IPS DF 4.7 (cell line): ENCODE data around the gene CYB561D1.

Experiments used
- DNase-seq: peaks from one replicate; pipeline ENCODE4 v3.0.0-alpha.2; 2013; ENCODE audit warnings: low spot score; ENCODE audit errors: extremely low read depth

The CYB561D1 gene

GRCh38 chr1:109499661-109500536 lies 6.0 kb downstream of the CYB561D1 start:
- no peak for DNase-seq

DNA sequence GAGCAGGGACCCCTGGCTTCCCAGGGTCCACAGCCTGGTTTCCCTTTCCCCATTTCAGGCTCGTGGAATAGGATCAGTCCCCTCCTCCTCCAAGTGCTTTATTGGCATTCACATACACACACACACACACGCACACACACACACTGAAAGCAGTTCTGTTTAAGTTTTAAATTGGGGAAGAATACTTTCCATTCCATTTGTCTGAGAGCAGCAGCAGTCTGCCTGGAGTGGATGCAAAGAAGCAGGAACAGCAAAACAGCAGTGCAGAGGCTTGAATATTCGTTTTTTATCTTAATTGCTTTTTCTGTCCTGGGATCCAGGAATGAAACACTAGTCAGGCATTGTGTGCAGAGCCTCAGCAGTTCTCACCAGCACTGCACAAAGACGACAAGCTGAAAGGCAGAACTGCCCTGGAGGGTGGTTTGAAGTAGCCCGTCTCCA lies 7.1 kb downstream of the CYB561D1 start:
- no peak for DNase-seq

DNA sequence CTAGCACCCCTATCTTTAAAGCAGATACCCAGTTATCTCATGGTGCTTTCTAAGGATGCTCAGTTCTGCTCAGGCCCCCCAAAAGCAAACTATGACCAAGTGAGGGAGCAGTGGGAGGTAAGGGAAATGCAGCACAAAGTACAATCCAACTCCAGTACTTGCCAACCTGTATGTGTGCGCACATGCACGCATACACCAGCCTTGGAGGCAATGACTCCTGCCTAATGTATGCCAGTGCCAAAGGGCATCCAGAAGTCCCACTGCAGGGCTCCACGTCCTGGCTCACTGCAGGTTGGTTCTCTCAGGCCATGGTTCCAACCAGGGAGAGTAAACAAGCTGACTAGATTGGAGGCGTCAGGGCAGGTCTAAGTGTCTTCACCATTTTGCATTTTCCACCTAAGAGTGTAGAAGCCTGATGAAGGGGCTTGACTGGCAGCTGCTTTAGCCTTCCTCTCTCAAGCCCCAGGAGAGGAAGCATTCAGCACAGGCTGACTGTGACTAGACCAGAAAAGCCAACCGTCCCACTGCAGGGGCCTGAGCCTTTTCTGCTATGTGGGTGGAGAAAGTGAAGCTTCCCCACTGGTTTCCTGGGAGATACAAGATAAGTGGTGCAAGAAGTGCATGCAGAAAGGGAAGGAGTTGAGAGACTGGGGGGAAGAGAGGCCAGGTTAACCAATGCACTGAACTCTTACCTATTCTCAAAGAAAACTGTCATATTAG lies 7.9 kb downstream of the CYB561D1 start:
- no peak for DNase-seq

- DNase-seq: no peak
These were observed 8.5 kb downstream of the CYB561D1 start for GRCh38 chr1:109502364-109502851.

DNA sequence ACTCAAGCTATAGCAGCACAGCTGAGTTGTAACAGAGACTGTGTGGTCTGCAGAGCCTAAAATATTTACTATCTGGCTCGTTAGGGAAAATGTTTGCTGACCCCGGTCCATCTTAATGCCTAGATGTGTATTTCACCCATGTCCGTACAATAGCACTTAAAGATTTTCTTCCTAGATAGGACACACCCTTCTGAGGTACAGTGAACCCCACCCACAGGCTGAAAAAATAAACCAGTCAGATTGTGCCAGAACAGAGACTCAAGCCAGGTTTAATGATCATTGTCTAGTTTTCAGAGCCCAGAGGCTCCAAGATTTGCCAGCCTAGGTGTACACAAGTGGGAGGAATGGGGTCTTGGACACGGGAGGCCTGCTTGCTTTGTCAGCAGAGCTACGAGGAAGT lies 10.0 kb downstream of the CYB561D1 start:
- DNase-seq: no peak

DNA sequence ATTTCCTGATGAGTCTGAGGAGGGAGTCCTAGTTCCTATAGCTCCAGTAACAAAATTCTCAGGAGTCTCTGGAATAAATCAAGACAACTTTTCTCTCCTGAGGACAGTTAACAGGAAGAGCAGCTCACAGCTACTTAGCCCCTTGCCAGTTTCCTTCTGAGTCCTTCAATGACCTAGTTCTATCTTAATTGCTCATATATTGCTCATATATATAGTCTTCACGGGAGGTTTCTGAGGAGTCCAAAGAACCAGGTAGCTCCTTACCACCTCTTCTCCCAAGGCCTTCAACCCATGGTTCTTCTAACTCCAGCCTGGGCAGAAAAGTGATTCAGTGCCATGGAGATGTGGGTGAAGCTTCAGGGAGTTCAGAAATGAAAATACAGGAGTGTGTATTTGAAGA lies 11.1 kb downstream of the CYB561D1 start:
- no peak for DNase-seq

DNA sequence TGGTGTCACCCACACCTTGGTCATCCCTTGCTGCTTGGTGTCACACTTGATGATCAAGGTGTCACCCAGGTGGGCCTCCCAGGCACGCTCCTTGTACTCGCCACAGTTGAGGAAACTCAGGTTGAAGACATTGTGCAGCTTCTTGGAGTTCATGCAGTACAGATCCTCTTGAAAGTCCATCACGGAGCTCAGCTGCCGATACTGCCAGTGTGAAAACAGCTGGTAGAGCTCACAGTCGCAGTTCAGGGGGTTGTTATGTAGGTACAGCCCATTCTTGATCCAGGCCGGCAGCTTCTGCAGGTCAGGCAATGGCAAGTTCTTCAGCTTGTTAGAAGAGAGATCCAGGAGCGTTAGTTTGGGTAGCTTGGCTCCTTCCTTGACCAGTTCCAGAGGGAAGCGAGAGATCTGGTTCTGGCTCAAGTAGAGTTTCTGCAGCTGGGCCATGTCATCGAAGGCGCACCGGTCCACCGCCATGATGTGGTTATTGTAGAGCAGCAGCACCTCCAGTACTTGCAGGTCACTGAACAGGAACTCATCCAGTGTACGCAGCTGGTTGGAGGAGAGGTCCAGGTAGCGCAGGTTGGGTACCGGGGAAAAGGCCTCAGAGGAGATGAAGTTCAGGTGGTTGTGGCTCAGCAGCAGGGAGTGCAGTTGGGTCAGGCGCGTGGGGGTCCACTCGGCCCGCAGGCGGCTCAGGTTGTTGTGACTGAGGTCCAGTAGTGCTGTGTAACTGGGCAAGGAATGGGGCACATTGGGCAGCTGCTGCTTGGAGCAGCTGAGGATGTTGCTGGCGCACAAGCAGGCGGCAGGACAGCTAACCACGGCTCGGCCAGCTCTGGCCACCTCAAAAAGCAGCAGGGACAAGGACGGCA lies 14.3 kb downstream of the CYB561D1 start:
- no peak for DNase-seq

DNA sequence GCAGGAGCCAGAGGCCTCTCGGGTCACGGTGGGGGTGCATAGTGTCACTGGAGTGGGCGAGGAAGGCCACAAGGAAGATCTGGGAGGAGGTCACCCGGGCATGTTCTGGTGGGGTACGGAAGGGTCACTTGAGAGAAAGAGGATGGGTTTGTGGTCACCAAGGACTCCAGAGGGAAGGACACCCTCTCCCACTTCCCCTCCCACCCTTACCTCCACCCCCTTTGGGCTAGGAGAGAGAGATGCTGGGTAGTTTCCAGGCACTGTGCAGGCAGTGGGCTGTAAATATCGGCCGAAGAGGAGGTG lies 14.9 kb downstream of the CYB561D1 start:
- DNase-seq: no peak

DNA sequence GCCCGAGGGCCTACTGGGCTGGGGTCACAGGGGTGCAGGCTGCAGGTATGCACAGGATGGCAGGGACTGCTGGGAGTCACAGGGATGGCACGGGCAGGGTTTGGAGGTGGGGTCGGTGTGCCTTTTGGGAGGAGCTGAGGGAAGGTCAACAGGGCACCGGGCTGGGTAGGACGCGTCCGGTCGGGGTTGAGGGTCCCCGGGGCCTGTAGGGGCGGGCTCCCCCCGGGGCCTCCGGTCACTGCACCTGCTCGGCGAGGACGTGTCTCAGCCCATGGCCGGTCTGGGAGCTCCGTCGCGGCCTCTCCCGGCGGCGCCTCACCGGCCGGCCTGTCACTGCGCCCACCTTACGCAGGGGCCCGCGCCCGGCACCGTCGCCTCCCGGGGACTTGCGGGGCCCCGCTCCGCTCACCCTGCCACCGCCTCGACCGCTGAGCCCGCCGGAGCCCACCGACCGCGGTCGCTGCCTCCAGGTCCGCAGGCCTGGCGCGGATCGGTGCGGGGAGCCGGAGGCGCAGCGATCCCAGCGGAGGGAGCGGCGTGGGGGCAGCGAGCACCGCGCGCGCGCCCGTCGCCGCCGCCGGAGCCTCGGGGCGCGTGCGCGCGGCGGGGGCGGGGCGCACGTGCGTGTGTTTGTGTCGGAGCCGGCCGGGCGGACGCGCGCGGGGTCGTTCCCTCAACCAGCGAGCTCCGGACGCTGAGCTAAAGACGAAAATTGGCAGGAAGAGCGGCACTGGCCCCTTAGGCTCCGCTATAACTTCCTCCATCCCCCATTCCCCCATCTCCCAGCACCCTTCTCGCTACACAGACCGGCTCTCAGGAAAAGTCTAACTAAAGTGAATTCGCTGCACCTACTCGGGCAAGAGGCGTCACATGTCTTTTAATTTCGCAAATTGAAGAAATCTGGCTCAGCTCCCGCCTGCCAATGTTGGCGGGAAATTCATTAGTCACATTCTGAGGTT lies 15.6 kb downstream of the CYB561D1 start, which contains the start of gene AMIGO1:
AMIGO1 (minus strand) TSS at position 552 of the 959 bp plus-strand sequence. CDS start 815 bp downstream, outside the sequence.
- DNase-seq: no peak

GRCh38 chr1:109513110-109513710 lies 19.3 kb downstream of the CYB561D1 start:
- no peak for DNase-seq

GRCh38 chr1:109514846-109515245 lies 21.0 kb downstream of the CYB561D1 start:
- DNase-seq: no peak

DNA sequence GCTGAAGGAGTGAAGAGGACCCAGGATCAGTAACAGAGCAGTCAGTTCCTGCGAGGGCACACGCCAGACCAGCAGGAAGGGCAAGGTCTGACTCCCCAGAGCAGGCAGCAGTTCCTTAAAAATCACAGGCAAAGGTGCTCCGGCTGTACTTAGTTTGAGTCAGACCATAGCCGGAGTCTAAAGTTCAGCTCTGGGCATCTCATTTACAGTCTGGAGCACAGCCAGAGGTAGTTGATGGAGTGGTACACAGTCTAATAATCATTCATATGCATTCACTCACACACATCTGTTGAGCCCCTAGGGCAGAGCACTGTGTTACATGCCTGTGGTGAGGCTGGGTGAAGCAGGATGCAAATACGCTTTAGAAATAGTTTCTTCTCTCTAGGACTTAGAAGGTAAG lies 23.0 kb downstream of the CYB561D1 start:
- DNase-seq: no peak

DNA sequence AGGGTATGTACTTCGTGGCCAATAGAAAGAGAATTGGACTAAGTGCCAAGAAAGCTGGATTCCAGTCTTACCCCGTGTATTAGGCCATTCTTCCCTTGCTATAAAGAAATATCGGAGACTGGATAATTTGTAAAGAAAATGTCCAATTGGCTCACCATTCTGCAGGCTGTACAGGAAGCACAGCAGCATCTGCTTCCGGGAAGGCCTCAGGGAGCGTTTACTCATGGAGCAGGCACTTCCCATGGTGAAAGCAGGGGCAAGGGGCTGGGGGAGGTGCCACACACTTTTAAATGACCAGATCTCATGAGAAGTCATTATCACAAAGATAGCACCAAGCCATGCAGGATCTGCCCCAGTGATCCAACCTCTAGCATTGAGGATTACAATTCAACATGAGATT lies 23.4 kb downstream of the CYB561D1 start:
- no peak for DNase-seq

DNA sequence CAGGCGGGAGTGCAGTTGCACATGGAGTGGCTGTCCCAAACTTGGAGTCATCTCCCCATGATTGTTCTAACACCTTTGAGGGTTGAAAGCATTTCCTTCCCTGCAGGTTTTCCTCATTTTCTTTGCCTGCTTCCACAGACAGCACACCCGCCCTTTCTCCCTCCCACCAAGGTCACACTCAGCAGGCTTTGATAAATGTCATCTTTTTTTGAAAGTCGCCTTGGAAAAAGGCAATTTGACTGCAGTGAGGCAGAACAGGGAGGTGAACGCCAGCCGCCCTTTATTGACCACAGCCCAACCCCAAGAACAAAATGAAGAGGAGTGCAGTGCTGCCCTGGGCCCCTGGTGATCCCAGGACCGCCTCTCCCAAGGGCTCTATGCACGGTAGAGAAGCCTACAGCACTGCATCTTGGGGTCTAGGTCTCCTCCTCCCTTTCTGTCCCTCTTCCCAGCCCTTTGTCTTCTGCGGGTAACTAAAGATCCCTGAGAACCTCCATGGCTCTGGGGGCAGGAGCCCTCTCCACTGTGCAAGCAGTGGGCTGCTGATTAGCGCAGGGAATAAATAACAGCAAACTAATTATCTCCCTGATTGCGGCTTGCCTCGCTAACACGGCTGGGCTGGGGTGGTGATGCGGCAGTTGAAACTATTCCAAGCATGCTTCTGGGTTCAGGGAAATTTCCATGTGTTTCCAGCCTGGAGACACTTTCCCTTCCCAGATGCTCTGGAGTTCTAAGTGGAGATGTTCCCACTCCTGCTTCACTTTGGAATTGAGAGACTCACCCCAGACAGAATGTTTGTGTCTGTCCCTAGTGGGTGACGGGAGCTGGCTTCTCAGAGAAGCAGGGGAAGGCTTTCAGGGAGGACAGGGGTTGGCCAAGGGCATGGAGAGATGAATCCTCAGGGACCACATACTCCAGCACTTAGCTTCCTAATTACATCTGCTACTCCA lies 27.4 kb downstream of the CYB561D1 start:
- DNase-seq: no peak

DNA sequence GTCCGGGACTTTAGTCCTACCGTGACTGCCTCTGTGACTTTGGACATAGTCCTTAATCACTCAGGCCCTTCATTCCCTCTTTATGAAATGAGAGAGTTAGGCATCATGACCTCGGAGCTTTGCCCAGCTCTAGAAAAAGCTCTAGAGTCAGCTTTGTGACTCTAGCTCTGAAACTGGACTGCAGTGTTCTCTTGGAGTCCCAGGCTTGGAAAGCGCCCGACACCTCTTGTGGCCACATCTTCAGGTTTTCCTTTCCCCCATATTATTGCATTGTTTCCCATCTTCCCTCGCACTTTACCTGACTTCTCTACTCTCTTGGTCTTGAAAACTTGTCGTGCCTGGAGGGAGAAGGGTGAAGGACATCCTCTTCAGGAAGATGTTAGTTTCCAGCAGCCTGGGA lies 28.1 kb downstream of the CYB561D1 start:
- no peak for DNase-seq

GRCh38 chr1:109523706-109524105 lies 29.8 kb downstream of the CYB561D1 start:
- no peak for DNase-seq

DNA sequence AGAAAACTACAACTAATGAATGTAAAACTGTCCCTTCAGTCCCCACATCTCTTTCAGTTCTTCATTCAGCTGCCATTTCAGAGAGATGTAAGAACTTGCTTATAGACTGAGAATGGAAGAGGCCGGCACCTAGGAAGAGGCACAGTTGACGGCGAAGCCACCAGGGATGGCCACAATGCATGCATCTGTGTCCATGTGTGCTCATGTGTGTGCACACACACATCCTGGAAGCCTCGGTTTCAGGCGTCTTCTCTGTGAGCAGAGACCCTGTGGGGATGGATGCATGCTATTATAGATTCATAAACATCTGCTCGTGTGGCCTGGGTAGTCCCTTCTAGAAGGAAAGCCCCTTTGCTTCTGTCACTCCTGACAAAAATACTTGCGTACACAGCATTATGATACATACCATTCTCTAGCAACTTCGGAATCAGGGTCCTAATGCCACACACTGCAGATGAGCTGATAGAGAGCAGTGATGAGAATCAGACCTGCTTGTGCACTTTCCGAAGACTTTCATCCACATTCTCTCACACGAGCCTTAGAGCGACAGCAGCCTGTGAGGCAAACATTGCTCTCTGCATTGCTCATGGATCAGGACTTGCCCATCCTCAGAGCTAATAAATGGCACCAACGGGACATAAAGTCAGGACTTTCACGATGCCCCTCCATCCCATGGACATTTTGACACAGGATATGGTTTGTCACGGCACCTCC lies 33.4 kb downstream of the CYB561D1 start:
- DNase-seq: no peak
